NB4 (cell line): Measurements from ENCODE around the gene NDUFB11.

Experiments
- DNase-seq: peaks from one replicate; pipeline ENCODE4 v3.0.0; 2010; ENCODE audit warnings: low read depth
- H3K4me3 ChIP-seq: one replicate; pipeline ENCODE4 v1.5.1; 2011; ENCODE audit warnings: mild to moderate bottlenecking, low read depth, low read length, moderate library complexity
- MYC ChIP-seq: IDR thresholded peaks from 2 replicates; pipeline ENCODE4 v1.6.1; 2011; ENCODE audit warnings: low read depth, low read length
- POLR2A ChIP-seq: IDR thresholded peaks from 2 replicates; pipeline ENCODE4 v1.6.1; 2011; ENCODE audit warnings: mild to moderate bottlenecking; ENCODE audit not compliant: insufficient read length; ENCODE audit errors: extremely low read depth
- TF ChIP-seq, protein P1 (sequence below): IDR thresholded peaks from 2 replicates; pipeline ENCODE4 v1.6.1; 2011; ENCODE audit warnings: low read depth, low read length
- TF ChIP-seq, protein P2 (sequence below): IDR thresholded peaks from one replicate; pipeline ENCODE4 v1.5.1; 2012; ENCODE audit warnings: low read depth, low read length

Gene NDUFB11

DNA sequence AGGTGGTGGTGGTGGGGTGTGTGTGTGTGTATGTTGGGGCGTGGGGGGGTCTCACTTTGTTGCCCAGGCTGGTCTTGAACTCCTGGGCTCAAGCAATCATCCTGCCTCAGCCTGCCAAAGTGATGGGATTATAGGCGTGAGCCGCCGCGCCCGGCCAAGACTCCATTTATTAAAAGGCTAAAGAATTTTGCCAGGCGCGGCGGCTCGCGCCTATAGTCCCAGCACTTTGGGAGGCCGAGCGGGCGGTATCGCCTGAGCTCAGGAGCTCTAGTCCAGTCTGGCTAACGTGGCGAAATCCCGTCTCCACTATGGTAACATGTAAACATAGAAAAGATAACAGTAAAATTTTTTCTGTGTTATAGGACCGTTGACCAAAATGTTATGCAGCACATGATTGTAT lies 45.4 kb upstream of the NDUFB11 start:
- no peak for DNase-seq
- no peak for TF ChIP-seq MYC
- TF ChIP-seq POLR2A, result no peak
- TF ChIP-seq, protein P1, sequence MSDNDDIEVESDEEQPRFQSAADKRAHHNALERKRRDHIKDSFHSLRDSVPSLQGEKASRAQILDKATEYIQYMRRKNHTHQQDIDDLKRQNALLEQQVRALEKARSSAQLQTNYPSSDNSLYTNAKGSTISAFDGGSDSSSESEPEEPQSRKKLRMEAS, result no peak
- TF ChIP-seq, protein P2, sequence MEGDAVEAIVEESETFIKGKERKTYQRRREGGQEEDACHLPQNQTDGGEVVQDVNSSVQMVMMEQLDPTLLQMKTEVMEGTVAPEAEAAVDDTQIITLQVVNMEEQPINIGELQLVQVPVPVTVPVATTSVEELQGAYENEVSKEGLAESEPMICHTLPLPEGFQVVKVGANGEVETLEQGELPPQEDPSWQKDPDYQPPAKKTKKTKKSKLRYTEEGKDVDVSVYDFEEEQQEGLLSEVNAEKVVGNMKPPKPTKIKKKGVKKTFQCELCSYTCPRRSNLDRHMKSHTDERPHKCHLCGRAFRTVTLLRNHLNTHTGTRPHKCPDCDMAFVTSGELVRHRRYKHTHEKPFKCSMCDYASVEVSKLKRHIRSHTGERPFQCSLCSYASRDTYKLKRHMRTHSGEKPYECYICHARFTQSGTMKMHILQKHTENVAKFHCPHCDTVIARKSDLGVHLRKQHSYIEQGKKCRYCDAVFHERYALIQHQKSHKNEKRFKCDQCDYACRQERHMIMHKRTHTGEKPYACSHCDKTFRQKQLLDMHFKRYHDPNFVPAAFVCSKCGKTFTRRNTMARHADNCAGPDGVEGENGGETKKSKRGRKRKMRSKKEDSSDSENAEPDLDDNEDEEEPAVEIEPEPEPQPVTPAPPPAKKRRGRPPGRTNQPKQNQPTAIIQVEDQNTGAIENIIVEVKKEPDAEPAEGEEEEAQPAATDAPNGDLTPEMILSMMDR, result no peak
- no peak overlapping the region for H3K4me3 ChIP-seq

DNA sequence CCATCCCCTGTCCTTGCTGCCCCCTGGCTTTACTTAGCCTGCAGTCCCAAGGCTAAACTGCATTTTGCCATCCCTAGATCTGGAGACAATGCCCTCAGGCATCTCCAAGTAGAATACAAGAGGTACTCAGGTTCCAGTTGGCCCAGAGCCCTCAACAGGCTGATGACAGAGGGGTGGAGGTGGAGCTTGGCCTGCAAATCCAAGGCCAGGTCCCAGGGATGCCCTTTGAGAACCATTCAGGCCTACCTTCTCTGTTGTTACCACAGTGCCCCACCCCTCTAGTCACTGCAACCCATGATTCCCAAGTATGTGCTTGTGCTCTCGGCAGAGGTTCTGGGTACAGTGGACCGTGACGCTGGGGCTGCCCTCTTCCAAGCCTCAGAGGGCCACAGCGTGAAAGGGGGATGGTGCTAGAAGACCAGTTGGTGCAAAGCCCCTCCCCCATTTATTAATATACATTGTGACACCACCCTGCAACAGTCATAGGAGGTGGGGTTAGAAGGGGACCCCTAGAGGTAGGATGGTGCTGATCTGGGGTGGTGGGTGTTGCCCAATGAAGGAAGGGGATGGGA lies 42.7 kb upstream of the NDUFB11 start:
- TF ChIP-seq, protein P1, result no peak
- TF ChIP-seq POLR2A (no peak), MYC (no peak)
- TF ChIP-seq, protein P2, result no peak
- no peak overlapping the region for H3K4me3 ChIP-seq
- no peak for DNase-seq

DNA sequence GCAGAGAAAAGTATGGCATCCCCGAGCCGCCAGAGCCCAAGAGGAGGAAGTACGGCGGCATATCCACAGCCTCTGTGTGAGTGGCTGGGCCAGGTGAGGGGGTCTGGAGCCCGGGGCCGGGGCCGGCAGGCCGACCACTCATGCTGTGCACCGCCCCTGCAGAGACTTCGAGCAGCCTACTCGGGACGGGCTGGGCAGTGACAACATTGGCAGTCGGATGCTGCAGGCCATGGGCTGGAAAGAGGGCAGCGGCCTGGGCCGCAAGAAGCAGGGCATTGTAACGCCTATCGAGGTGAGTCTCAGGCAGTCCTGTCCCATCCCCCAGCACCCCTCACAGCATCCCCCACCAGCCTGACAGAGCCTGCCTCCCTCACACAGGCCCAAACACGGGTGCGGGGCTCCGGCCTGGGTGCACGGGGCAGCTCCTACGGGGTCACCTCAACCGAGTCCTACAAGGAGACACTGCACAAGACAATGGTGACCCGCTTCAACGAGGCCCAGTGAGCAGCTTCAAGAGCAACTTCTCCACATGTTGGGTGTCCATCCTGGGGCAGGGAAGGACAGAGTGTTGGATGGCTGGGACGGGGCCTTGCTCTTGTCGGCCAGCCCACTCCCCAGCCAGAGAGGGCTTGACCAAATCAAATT lies 41.7 kb upstream of the NDUFB11 start:
- TF ChIP-seq, protein P1, result no peak
- TF ChIP-seq, protein P2, result no peak
- no peak for TF ChIP-seq MYC
- TF ChIP-seq POLR2A, result no peak
- no peak overlapping the region for H3K4me3 ChIP-seq
- DNase-seq, result no peak

DNA sequence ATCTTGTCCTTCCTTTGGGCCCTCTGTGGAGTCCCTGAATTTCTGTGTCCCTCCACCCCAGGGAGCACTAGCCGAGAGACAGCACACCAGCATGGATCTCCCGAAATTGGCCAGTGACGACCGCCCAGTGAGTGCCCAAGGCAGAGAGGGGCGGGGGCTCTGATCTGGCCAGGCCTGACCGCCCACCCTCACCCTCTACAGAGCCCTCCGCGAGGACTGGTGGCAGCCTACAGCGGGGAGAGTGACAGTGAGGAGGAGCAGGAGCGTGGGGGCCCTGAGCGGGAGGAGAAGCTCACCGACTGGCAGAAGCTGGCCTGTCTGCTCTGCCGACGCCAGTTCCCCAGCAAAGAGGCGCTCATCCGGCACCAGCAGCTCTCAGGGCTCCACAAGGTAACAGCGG lies 40.7 kb upstream of the NDUFB11 start:
- no peak overlapping the region for H3K4me3 ChIP-seq
- TF ChIP-seq MYC (no peak), POLR2A (no peak)
- TF ChIP-seq, protein P1, result no peak
- TF ChIP-seq, protein P2, result no peak
- no peak for DNase-seq

DNA sequence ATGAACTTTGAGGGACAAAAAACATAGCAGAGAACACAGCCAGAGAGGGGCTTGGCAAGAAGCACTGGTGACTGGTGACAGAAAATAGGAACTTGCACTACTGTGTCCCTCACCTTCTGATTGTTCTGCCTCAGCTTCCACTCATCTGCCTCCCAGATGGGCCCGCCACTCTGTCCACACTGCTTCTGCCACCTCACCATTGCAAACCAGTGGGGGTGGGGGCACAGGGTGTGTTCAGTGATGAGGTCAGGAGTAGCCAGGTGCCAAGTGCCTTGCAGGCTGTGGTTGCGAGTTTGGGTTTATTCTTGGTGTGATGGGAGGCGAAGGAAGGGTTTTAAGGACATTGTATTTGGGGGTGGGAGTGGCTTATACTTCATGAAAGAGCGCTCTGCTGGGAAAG lies 40.0 kb upstream of the NDUFB11 start:
- no peak overlapping the region for H3K4me3 ChIP-seq
- TF ChIP-seq, protein P2, result no peak
- no peak for DNase-seq
